Mesothelial cell of epicardium (in vitro differentiated cells): ENCODE results near the gene SAP30BP. TPM values are rescaled to one million over a fixed set of nuclear protein-coding genes. Genes with fewer than 3 reads are reported as not detected.

Experiments used
- DNase-seq, 2 experiments: peaks; one replicate each; pipeline ENCODE4 v3.0.0; 2021; ENCODE audit warnings: low spot score in 2 of 2; ENCODE audit not compliant: unreplicated experiment in 2 of 2
- H3K27ac Mint-ChIP-seq: 2 replicates; pipeline ENCODE4 v1.8.0; 2021; ENCODE audit warnings: mixed read lengths
- H3K27me3 Mint-ChIP-seq: 2 replicates; pipeline ENCODE4 v1.8.0; 2021; ENCODE audit warnings: low read depth, mixed read lengths
- H3K36me3 Mint-ChIP-seq: 2 replicates; pipeline ENCODE4 v1.8.0; 2021; ENCODE audit warnings: mixed read lengths
- H3K4me1 Mint-ChIP-seq: 2 replicates; pipeline ENCODE4 v1.8.0; 2021; ENCODE audit warnings: mixed read lengths
- H3K4me3 Mint-ChIP-seq: 2 replicates; pipeline ENCODE4 v1.8.0; 2021; ENCODE audit warnings: mild to moderate bottlenecking, moderate library complexity, mixed read lengths
- H3K9me3 Mint-ChIP-seq: 2 replicates; pipeline ENCODE4 v1.8.0; 2021; ENCODE audit warnings: mixed read lengths
- total RNA-seq: library from RNA; stranded (reverse); gene quantifications from 3 replicates; pipeline ENCODE4 v1.2.1, GENCODE V29; 2021
- TF ChIP-seq, protein P1 (sequence below): fragments of 200-600 bp; sonication (generic); IDR thresholded peaks from one replicate; pipeline ENCODE4 v1.5.0; 2021; ENCODE audit warnings: antibody characterized with exemption; ENCODE audit not compliant: unreplicated experiment

SAP30BP gene
- total RNA-seq, 1 donor from 2014 or later, result 96.0 TPM

DNA sequence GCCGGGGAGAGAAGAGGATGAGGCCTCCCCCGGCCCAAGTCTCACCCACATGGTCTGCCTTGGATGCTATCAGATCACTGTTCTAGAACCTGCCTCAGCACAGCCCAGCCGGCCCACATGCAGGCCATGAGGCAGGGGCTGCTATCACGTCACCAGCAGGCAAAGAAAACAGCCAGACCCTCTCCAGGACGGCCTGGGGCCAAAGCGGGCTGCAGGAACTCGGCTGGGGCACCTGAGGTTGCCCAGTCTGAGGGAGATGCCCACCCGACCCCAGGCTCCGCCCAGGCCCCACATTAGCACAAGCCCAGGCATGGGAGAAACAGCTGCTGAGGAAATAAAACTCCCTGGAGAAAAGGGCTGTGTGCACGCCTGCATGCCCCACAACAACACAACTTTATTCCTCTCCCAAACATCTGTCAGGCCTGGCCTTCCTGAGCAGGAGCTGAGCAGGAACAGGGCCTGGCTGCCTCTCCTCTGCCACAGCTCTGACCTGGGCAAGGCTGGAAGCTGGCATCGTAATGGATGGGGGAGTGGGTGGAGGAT is 40.6 kb upstream of the SAP30BP start:
- H3K4me3 Mint-ChIP-seq, result no peak overlapping the region
- H3K9me3 Mint-ChIP-seq, result no peaks in the 10 kb centered on the region
- H3K4me1 Mint-ChIP-seq, result peaks cover 6% of the 10 kb centered on the region
- no peak for DNase-seq
- TF ChIP-seq, protein P1, sequence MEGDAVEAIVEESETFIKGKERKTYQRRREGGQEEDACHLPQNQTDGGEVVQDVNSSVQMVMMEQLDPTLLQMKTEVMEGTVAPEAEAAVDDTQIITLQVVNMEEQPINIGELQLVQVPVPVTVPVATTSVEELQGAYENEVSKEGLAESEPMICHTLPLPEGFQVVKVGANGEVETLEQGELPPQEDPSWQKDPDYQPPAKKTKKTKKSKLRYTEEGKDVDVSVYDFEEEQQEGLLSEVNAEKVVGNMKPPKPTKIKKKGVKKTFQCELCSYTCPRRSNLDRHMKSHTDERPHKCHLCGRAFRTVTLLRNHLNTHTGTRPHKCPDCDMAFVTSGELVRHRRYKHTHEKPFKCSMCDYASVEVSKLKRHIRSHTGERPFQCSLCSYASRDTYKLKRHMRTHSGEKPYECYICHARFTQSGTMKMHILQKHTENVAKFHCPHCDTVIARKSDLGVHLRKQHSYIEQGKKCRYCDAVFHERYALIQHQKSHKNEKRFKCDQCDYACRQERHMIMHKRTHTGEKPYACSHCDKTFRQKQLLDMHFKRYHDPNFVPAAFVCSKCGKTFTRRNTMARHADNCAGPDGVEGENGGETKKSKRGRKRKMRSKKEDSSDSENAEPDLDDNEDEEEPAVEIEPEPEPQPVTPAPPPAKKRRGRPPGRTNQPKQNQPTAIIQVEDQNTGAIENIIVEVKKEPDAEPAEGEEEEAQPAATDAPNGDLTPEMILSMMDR, result no peak
- peaks cover 2% of the 10 kb centered on the region for H3K36me3 Mint-ChIP-seq
- H3K27me3 Mint-ChIP-seq, result no peaks in the 10 kb centered on the region
- H3K27ac Mint-ChIP-seq, result no peak overlapping the region

- Mint-ChIP-seq H3K27ac (no peak overlapping the region), H3K27me3 (no peaks in the 10 kb centered on the region), H3K4me3 (no peak overlapping the region), H3K4me1 (peaks cover 3% of the 10 kb centered on the region), H3K36me3 (peaks cover 2% of the 10 kb centered on the region), H3K9me3 (no peaks in the 10 kb centered on the region)
- DNase-seq, result no peak
- TF ChIP-seq, protein P1, result no peak
Measured at GRCh38 chr17:75627094-75627493, 40.0 kb upstream of the SAP30BP start.

DNA sequence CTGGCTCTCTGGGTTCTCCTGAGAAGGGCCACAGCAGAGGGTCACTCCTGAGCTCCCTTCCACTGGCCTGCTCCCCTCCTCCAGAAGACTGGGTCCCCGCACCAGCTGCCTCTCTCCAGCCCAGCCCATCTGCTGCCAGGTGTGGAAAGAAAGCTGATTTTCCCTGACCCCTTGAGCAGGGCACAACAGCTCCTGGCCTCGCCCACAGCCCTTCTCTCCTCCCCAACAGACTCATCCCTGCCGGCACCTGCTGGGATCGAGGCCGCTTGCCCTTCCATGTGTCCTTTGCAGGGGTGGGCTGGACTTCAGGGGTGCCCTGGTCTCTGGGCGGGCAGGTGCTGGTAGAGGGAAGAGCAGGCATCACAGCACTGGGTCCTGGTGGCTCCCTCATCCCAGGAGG is 38.7 kb upstream of the SAP30BP start:
- H3K4me1 Mint-ChIP-seq, result peaks cover 6% of the 10 kb centered on the region
- H3K4me3 Mint-ChIP-seq, result no peak overlapping the region

GRCh38 chr17:75629157-75629556 is 38.0 kb upstream of the SAP30BP start:
- peaks cover 2% of the 10 kb centered on the region for H3K36me3 Mint-ChIP-seq
- no peak overlapping the region for H3K27ac Mint-ChIP-seq
- H3K27me3 Mint-ChIP-seq, result no peaks in the 10 kb centered on the region
- no peaks in the 10 kb centered on the region for H3K9me3 Mint-ChIP-seq
- no peak overlapping the region for H3K4me3 Mint-ChIP-seq
- no peak for DNase-seq
- TF ChIP-seq, protein P1, result no peak
- H3K4me1 Mint-ChIP-seq, result peaks cover 14% of the 10 kb centered on the region

More for the DNA sequence above, 38.7 kb upstream of the SAP30BP start:
- no peak overlapping the region for H3K27ac Mint-ChIP-seq
- DNase-seq, result no peak
- no peaks in the 10 kb centered on the region for H3K9me3 Mint-ChIP-seq
- TF ChIP-seq, protein P1, result no peak
- peaks cover 2% of the 10 kb centered on the region for H3K36me3 Mint-ChIP-seq
- no peaks in the 10 kb centered on the region for H3K27me3 Mint-ChIP-seq

- Mint-ChIP-seq H3K4me1 (peaks cover 21% of the 10 kb centered on the region), H3K9me3 (no peaks in the 10 kb centered on the region), H3K4me3 (no peak overlapping the region), H3K27me3 (no peaks in the 10 kb centered on the region), H3K36me3 (peaks cover 2% of the 10 kb centered on the region), H3K27ac (no peak overlapping the region)
- TF ChIP-seq, protein P1, result no peak
- no peak for DNase-seq
Measured at GRCh38 chr17:75630071-75630917, 36.8 kb upstream of the SAP30BP start.
